ENCODE data around the gene ACTRT3.

Gene ACTRT3

GRCh38 chr3:169818316-169818715 lies 49.0 kb upstream of the ACTRT3 start:
- Histone ChIP-seq H3K9me3 (ENCODE audit: control insufficient read depth, insufficient read depth, low read depth, low read length) (no peaks in the 10 kb centered on the region), H3K27ac (ENCODE audit: extremely low read depth, low read depth, low read length) (no peak overlapping the region), H3K4me1 (ENCODE audit: control insufficient read depth, insufficient read depth, low read length) (no peaks in the 10 kb centered on the region), H3K36me3 (ENCODE audit: control insufficient read depth in 2 of 2, insufficient read depth in 1 of 2, low read length in 2 of 2) (no peaks in the 10 kb centered on the region), H3K4me3 (ENCODE audit: low read depth, low read length) (no peak overlapping the region)
- CTCF ChIA-PET = no interaction called here
- TF ChIP-seq KLF16 (tag by site-specific recombination; IDR thresholded peaks at IDR 0.05) (no peak), ZNF518A (tag by site-specific recombination; conservative IDR thresholded peaks at IDR 0.05; ENCODE audit: low read depth) (no peak), ZNF114 (tag by site-specific recombination; IDR thresholded peaks at IDR 0.05) (no peak), OVOL3 (tag by site-specific recombination; IDR thresholded peaks at IDR 0.05) (no peak), SP7 (tag by site-specific recombination; IDR thresholded peaks at IDR 0.05) (no peak), ZNF24 (tag by site-specific recombination; IDR thresholded peaks at IDR 0.05) (no peak), ZNF692 (tag by site-specific recombination; IDR thresholded peaks at IDR 0.05) (no peak), ZNF677 (tag by site-specific recombination; IDR thresholded peaks at IDR 0.05) (no peak), ZNF776 (tag by site-specific recombination; IDR thresholded peaks at IDR 0.05; ENCODE audit: borderline replicate concordance) (no peak), ZNF140 (tag by site-specific recombination; IDR thresholded peaks at IDR 0.05) (no peak), ZNF341 (tag by site-specific recombination; IDR thresholded peaks at IDR 0.05; ENCODE audit: low read depth) (no peak), MEIS1 (CRISPR knock-in tag; IDR thresholded peaks at IDR 0.05; ENCODE audit: borderline replicate concordance) (no peak), ZNF16 (tag by site-specific recombination; IDR thresholded peaks at IDR 0.05; ENCODE audit: low read depth) (no peak), ZNF555 (tag by site-specific recombination; conservative IDR thresholded peaks at IDR 0.05) (no peak)
- POLR2A ChIA-PET = no interaction called here

- Histone ChIP-seq H3K9me3 (ENCODE audit: control insufficient read depth, insufficient read depth, low read depth, low read length) (no peaks in the 10 kb centered on the region), H3K36me3 (ENCODE audit: control insufficient read depth in 2 of 2, insufficient read depth in 1 of 2, low read length in 2 of 2) (no peaks in the 10 kb centered on the region), H3K4me1 (ENCODE audit: control insufficient read depth, insufficient read depth, low read length) (no peaks in the 10 kb centered on the region), H3K4me3 (ENCODE audit: low read depth, low read length) (no peak overlapping the region), H3K27ac (ENCODE audit: extremely low read depth, low read depth, low read length) (no peak overlapping the region)
- TF ChIP-seq ZNF184 (tag by site-specific recombination; IDR thresholded peaks at IDR 0.05) (no peak), SETDB1 (IDR thresholded peaks at IDR 0.05; ENCODE audit: insufficient read length, low read length) (peak; percentile 78)
- ChIA-PET CTCF (no interaction called here), POLR2A (no interaction called here)
Measured at GRCh38 chr3:169815590-169816150, 46.3 kb upstream of the ACTRT3 start.

Measured in HEK293 (cell line).